Coronary artery (tissue), 2 donors: ENCODE measurements around the gene NRCAM.
A peak's percentile ranks its signal among the peaks of the same experiment; 100 is the strongest.

Source experiments
- DNase-seq: peaks from one replicate; pipeline ENCODE4 v3.0.0-alpha.2; 2017; ENCODE audit warnings: low spot score
- H3K27ac ChIP-seq, 2 donors: fragments of 200-600 bp; sonication (generic); one replicate each; pipeline ENCODE4 v1.5.1; 2016 to 2019
- H3K4me3 ChIP-seq: fragments of 200-600 bp; sonication (generic); 2 replicates; pipeline ENCODE4 v1.5.1; 2016; ENCODE audit warnings: mild to moderate bottlenecking, moderate library complexity
- CTCF ChIP-seq: fragments of 200-600 bp; sonication (generic); IDR thresholded peaks from one replicate; pipeline ENCODE4 v1.5.1; 2019; ENCODE audit warnings: antibody characterized with exemption

NRCAM gene

GRCh38 chr7:108188724-108189123 is 267.5 kb downstream of the NRCAM start:
- DNase-seq: no peak
- no peak overlapping the region for H3K27ac ChIP-seq
- TF ChIP-seq CTCF: no peak
- H3K4me3 ChIP-seq: no peak overlapping the region

GRCh38 chr7:108181073-108181985 is 274.9 kb downstream of the NRCAM start:
- H3K27ac ChIP-seq: no peak overlapping the region
- no peak overlapping the region for H3K4me3 ChIP-seq
- peak; percentile 40 for TF ChIP-seq CTCF
- no peak for DNase-seq

GRCh38 chr7:108178398-108178797 is 277.8 kb downstream of the NRCAM start:
- H3K4me3 ChIP-seq: no peak overlapping the region
- DNase-seq: no peak
- no peak overlapping the region for H3K27ac ChIP-seq
- TF ChIP-seq CTCF: no peak

- DNase-seq: no peak
- no peak overlapping the region for H3K4me3 ChIP-seq
- no peak for TF ChIP-seq CTCF
- H3K27ac ChIP-seq: no peak overlapping the region
Observed at GRCh38 chr7:108171164-108171563, 285.1 kb downstream of the NRCAM start.

GRCh38 chr7:108170251-108170650 is 286.0 kb downstream of the NRCAM start:
- H3K27ac ChIP-seq: no peak overlapping the region
- no peak overlapping the region for H3K4me3 ChIP-seq
- no peak for TF ChIP-seq CTCF
- no peak for DNase-seq

GRCh38 chr7:108167460-108167859 is 288.8 kb downstream of the NRCAM start:
- no peak for DNase-seq
- TF ChIP-seq CTCF: no peak
- Histone ChIP-seq H3K4me3 (peak overlapping the region; percentile 41), H3K27ac (no peak overlapping the region)

GRCh38 chr7:108166687-108167086 is 289.5 kb downstream of the NRCAM start:
- no peak for TF ChIP-seq CTCF
- DNase-seq: no peak
- Histone ChIP-seq H3K4me3 (no peak overlapping the region), H3K27ac (no peak overlapping the region)
